ENCODE data around the gene C3orf20. TPM values are rescaled to one million over a fixed set of nuclear protein-coding genes. Genes with fewer than 3 reads are reported as not detected.

C3orf20 gene
- total and polyA plus RNA-seq, 2 of the 13 experiments (the other 11 are each of a cell fraction or from before 2014, with no cell fraction given), result 0.03 to 0.04 TPM

DNA sequence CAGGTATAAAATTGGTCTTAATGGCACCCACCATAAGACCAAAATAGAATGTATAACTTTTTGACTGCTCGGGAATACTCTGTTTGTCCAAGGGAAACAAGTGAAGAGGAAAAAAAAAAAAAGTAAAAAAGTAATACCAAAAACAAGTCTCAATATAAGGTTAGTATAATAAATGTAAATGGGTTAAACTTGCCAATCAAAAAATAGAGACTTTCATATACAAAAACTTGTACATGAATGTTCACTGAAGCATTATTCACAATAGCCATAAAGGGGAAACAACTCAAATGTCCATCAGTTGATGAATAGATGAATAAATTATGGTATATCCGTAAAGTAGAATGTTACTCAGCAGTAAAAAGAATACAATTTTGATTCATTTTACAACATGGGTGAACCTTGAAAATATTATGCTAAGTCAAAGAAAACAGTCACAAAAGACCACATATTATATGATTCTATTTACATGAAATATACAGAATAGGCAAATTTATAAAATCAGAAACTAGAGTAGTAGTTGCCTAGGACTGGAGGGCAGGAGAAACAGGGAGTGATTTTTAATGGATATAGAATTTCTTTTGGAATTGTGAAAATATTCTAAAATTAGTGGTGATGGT lies 104.2 kb downstream of the C3orf20 start:
- ChIA-PET POLR2A (no interaction called here), CTCF (ENCODE audit: low intra/inter-chr PET ratio, low total read pairs) (interaction anchor here (2.3 to 3.9 kb wide), 2 partner anchors 105 to 145 kb away, joined by 13 to 33 read pairs; partner anchors contain the start of gene C3orf20)
- FAIRE-seq (no peak), DNase-seq (ENCODE audit: low spot score) (no peak), ATAC-seq (no peak)
- Histone ChIP-seq H3K4me3 (replicated peaks in 1 of 3; ENCODE audit: insufficient read depth in 1 of 3, low read depth in 2 of 3, low read length in 3 of 3) (no peak overlapping the region), H2AFZ (ENCODE audit: low read length) (no peak overlapping the region), H3K4me1 (ENCODE audit: insufficient read depth, low read length) (peaks cover 30% of the 10 kb centered on the region), H3K27ac (ENCODE audit: extremely low read length, insufficient read depth, low read length) (no peak overlapping the region), H3K27me3 (ENCODE audit: control insufficient read depth in 1 of 2, insufficient read depth in 2 of 2, low read length in 2 of 2) (peaks cover 3 to 13% of the 10 kb centered on the region in 2 experiments; a peak in 2 of 5 replicates), H3K79me2 (ENCODE audit: insufficient read depth, low read length) (no peaks in the 10 kb centered on the region), H3K4me2 (ENCODE audit: low read depth, low read length) (no peak overlapping the region), H4K20me1 (ENCODE audit: insufficient read depth, low read length) (no peaks in the 10 kb centered on the region), H3K36me3 (replicated peaks in 1 of 2; ENCODE audit: control insufficient read depth in 1 of 2, insufficient read depth in 2 of 2, low read length in 2 of 2) (no peaks in the 10 kb centered on the region), H3K9ac (ENCODE audit: insufficient read depth, low read depth, low read length) (no peak overlapping the region), H3K9me3 (ENCODE audit: low read length) (no peaks in the 10 kb centered on the region)
- no TSS peak for BruUV-seq (replicated peaks)
- in situ Hi-C loops (cut with HindIII; ENCODE audit: extremely low pct_ligation_motif_present, low pct_unique_long_range_greater_than_20kb) (no loop called here), intact Hi-C loops (cut with micrococcal nuclease; ENCODE audit: unreplicated experiment) (no loop called here)
- TF ChIP-seq ZC3H4 (CRISPR knock-in tag; IDR thresholded peaks at IDR 0.05; ENCODE audit: borderline replicate concordance) (no peak), FUBP1 (CRISPR knock-in tag; IDR thresholded peaks at IDR 0.05; ENCODE audit: borderline replicate concordance) (no peak), ZNF230 (CRISPR knock-in tag; IDR thresholded peaks at IDR 0.05) (no peak), ATF6 (CRISPR knock-in tag; conservative IDR thresholded peaks at IDR 0.05) (no peak), ZNF75D (CRISPR knock-in tag; IDR thresholded peaks at IDR 0.05; ENCODE audit: borderline replicate concordance) (no peak), SOX5 (CRISPR knock-in tag; IDR thresholded peaks at IDR 0.05; ENCODE audit: borderline replicate concordance) (no peak), JDP2 (CRISPR knock-in tag; IDR thresholded peaks at IDR 0.05; ENCODE audit: borderline replicate concordance) (no peak)
- WGBS (ENCODE audit: low lambda C conversion rate), result 1% methylated on average over 2 of the region's 2 CpGs

Measured in HepG2 (cell line).